IMR-90 (cell line): ENCODE measurements around the gene PCDHA1. TPM values are rescaled to one million over a fixed set of nuclear protein-coding genes. Genes with fewer than 3 reads are reported as not detected.

Source experiments
- ATAC-seq: fragments of 200-7000 bp; cut with Tn5 transposase; 2 replicates; pipeline ENCODE4 v1.9.1; 2020; ENCODE audit warnings: low read depth, mild to moderate bottlenecking, moderate library complexity
- BruUV-seq: library from RNA; stranded (reverse); fragments of 400-500 nt; replicated peaks from 2 replicates; lab custom pipeline; 2021; lab: Mats Ljungman, UMichigan
- CTCF ChIA-PET: fragments of 300-600 bp; formaldehyde crosslinking; extraction: SDS; loops from one replicate; lab custom pipeline; 2021; ENCODE audit warnings: antibody characterized with exemption; lab: Yijun Ruan, JAX
- POLR2A ChIA-PET: fragments of 300-600 bp; sonication (Branson Sonifier 250); formaldehyde crosslinking; loops from one replicate; lab custom pipeline; 2022; ENCODE audit warnings: antibody characterized with exemption; ENCODE audit not compliant: unreplicated experiment; lab: Charles Lee
- DNase-seq: peaks from one replicate; pipeline ENCODE4 v3.0.0; 2013
- H2AFZ ChIP-seq: replicated peaks from 2 replicates; pipeline ENCODE3; 2013; ENCODE audit warnings: low read length, mild to moderate bottlenecking; ENCODE audit not compliant: poor library complexity
- H2AK5ac ChIP-seq: 2 replicates; pipeline ENCODE4 v1.6.1; 2013; ENCODE audit warnings: low read depth, low read length, inconsistent platforms
- H2AK9ac ChIP-seq: replicated peaks from 2 replicates; pipeline ENCODE3; 2013; ENCODE audit warnings: mild to moderate bottlenecking, low read depth, low read length, moderate library complexity; ENCODE audit not compliant: poor library complexity
- H2BK120ac ChIP-seq: 2 replicates; pipeline ENCODE4 v1.6.1; 2013; ENCODE audit warnings: low read depth, low read length, inconsistent platforms
- H2BK15ac ChIP-seq: 3 replicates; pipeline ENCODE4 v1.6.1; 2013; ENCODE audit warnings: low read depth, low read length, inconsistent platforms
- H2BK20ac ChIP-seq: 2 replicates; pipeline ENCODE4 v1.6.1; 2013; ENCODE audit warnings: low read depth, mild to moderate bottlenecking, inconsistent platforms, low read length, moderate library complexity
- H2BK5ac ChIP-seq: 2 replicates; pipeline ENCODE4 v1.6.1; 2013; ENCODE audit warnings: mild to moderate bottlenecking, low read depth, low read length, inconsistent platforms; ENCODE audit not compliant: poor library complexity, severe bottlenecking
- H3K14ac ChIP-seq: replicated peaks from 2 replicates; pipeline ENCODE4 v1.6.1; 2013; ENCODE audit warnings: low read depth, low read length, inconsistent platforms
- H3K18ac ChIP-seq: 2 replicates; pipeline ENCODE4 v1.6.1; 2013; ENCODE audit warnings: low read depth, low read length, control low read depth
- H3K23ac ChIP-seq: 2 replicates; pipeline ENCODE4 v1.6.1; 2013; ENCODE audit warnings: low read depth, low read length, inconsistent platforms
- H3K27ac ChIP-seq: 2 replicates; pipeline ENCODE4 v1.5.1; 2013; ENCODE audit warnings: mild to moderate bottlenecking, control low read depth, low read length; ENCODE audit not compliant: insufficient read depth
- H3K27me3 ChIP-seq: 2 replicates; pipeline ENCODE4 v1.6.1; 2013; ENCODE audit warnings: low read length; ENCODE audit not compliant: control insufficient read depth, insufficient read depth
- H3K36me3 ChIP-seq: 2 replicates; pipeline ENCODE4 v1.6.1; 2013; ENCODE audit warnings: low read length, mixed read lengths; ENCODE audit not compliant: control insufficient read depth, insufficient read depth
- H3K4ac ChIP-seq: 2 replicates; pipeline ENCODE4 v1.6.1; 2013; ENCODE audit warnings: low read depth, low read length, inconsistent platforms
- H3K4me1 ChIP-seq: 2 replicates; pipeline ENCODE4 v1.6.1; 2013; ENCODE audit warnings: low read length, mixed read lengths; ENCODE audit not compliant: control insufficient read depth, insufficient read depth
- H3K4me2 ChIP-seq: 2 replicates; pipeline ENCODE4 v1.6.1; 2013; ENCODE audit warnings: low read depth, mild to moderate bottlenecking, control low read depth, low read length, moderate library complexity
- H3K4me3 ChIP-seq: 2 replicates; pipeline ENCODE4 v1.5.1; 2013; ENCODE audit warnings: low read depth, mild to moderate bottlenecking, control low read depth, low read length, moderate library complexity; ENCODE audit not compliant: insufficient read depth
- H3K56ac ChIP-seq: 2 replicates; pipeline ENCODE4 v1.6.1; 2013; ENCODE audit warnings: low read length, inconsistent platforms; ENCODE audit not compliant: insufficient read depth; ENCODE audit errors: extremely low read depth
- H3K79me1 ChIP-seq, 2 experiments: 2 replicates each; pipeline ENCODE4 v1.6.1; 2013; ENCODE audit warnings: low read length in 2 of 2, inconsistent platforms in 1 of 2, low read depth in 1 of 2
- H3K9ac ChIP-seq: 2 replicates; pipeline ENCODE4 v1.6.1; 2013; ENCODE audit warnings: low read depth, low read length, control low read depth
- H3K9me1 ChIP-seq: 2 replicates; pipeline ENCODE4 v1.6.1; 2013; ENCODE audit warnings: low read length, inconsistent platforms; ENCODE audit not compliant: insufficient read depth
- H3K9me3 ChIP-seq: 2 replicates; pipeline ENCODE4 v1.6.1; 2013; ENCODE audit warnings: low read length; ENCODE audit not compliant: control insufficient read depth, insufficient read depth
- H4K20me1 ChIP-seq: 2 replicates; pipeline ENCODE4 v1.6.1; 2013; ENCODE audit warnings: low read length, inconsistent platforms; ENCODE audit not compliant: insufficient read depth
- H4K5ac ChIP-seq: 2 replicates; pipeline ENCODE4 v1.6.1; 2013; ENCODE audit warnings: mild to moderate bottlenecking, low read depth, low read length, control low read depth
- H4K8ac ChIP-seq, 2 experiments: 2 replicates each; pipeline ENCODE4 v1.6.1; 2013; ENCODE audit warnings: low read depth in 2 of 2, low read length in 2 of 2, control low read depth in 1 of 2, inconsistent platforms in 1 of 2
- H4K91ac ChIP-seq: 2 replicates; pipeline ENCODE4 v1.6.1; 2013; ENCODE audit warnings: low read depth, low read length, inconsistent platforms; ENCODE audit not compliant: insufficient read depth
- SMC3 ChIP-seq: fragments of 150-350 bp; IDR thresholded peaks from 2 replicates; pipeline ENCODE4 v1.6.1; 2016; ENCODE audit warnings: low read depth, mild to moderate bottlenecking, antibody characterized with exemption, low read length, moderate library complexity
- WGBS, 2 experiments: methylation state at CpG; one replicate each; pipeline versions ENCODE4 v1.1.5 to v1.1.7; 2013; ENCODE audit warnings: missing lambda C conversion rate in 2 of 2; ENCODE audit not compliant: insufficient read length in 1 of 2; ENCODE audit errors: extremely low coverage in 2 of 2; 5-methylcytosine and 5-hydroxymethylcytosine counted together
- dilution Hi-C: fragments of 300-500 bp; cut with HindIII; formaldehyde crosslinking; loops from one replicate; pipeline ENCODE4 v1.14.3; 2018; ENCODE audit warnings: low sequenced_read_pairs; ENCODE audit not compliant: unreplicated experiment
- in situ Hi-C: fragments of 300-500 bp; cut with MboI; formaldehyde crosslinking; loops from 3 replicates; pipeline ENCODE4 v1.14.3; 2019; ENCODE audit warnings: low sequenced_read_pairs, inconsistent platforms, mixed read lengths
- intact Hi-C: fragments of 100-400 bp; cut with micrococcal nuclease; formaldehyde crosslinking; loops from 2 replicates; pipeline ENCODE4 v1.10.0; 2022
- polyA plus RNA-seq, 3 experiments: library from polyadenylated mRNA; depleted of rRNA; stranded (reverse); fragments of >200 nt; gene quantifications; 2 replicates each; pipeline ENCODE4 v1.2.3, GENCODE V29; 2012; ENCODE audit warnings: low replicate concordance in 1 of 3
- total RNA-seq: library from RNA; depleted of rRNA; stranded (reverse); fragments of >200 nt; gene quantifications from 2 replicates; pipeline ENCODE4 v1.2.3, GENCODE V29; 2012
- TF ChIP-seq, protein P1 (sequence below): conservative IDR thresholded peaks from 2 replicates; pipeline ENCODE4 v1.5.1; 2012; ENCODE audit warnings: mild to moderate bottlenecking, low read depth, low read length, improper control_type of control experiment

Gene PCDHA1
- total and polyA plus RNA-seq, 2 of the 4 experiments (the other 2 are of a cell fraction): under 0.01 to 0.05 TPM

DNA sequence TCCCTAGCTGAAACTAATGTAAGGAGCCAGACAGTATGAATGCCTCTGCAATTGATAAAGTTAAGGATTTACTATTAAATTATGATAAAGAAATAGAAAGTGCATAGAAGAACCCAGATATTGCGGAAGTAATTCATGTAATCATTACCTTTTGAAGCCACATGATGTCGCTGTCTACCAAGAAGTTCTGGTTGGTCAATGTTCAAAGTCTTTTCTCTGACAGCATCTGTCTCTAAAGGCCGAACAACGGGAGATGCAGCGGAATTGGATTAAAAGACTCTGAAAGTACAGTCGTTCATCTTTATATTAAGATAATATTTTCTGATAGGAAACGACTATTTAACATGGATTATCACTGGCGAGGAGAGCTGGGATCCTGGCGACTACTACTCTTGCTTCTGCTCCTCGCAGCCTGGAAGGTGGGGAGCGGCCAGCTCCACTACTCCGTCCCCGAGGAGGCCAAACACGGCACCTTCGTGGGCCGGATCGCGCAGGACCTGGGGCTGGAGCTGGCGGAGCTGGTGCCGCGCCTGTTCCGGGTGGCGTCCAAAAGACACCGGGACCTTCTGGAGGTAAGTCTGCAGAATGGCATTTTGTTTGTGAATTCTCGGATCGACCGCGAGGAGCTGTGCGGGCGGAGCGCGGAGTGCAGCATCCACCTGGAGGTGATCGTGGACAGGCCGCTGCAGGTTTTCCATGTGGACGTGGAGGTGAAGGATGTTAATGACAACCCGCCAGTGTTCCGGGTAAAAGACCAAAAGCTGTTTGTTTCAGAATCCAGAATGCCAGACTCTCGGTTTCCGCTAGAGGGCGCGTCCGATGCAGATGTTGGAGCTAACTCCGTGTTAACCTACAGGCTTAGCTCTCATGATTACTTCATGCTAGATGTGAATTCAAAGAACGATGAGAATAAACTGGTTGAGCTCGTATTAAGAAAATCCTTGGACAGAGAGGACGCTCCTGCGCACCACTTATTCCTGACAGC is 55.3 kb downstream of the PCDHA1 start, which contains the start of gene PCDHA8:
Gene PCDHA8, plus strand, starts transcription at position 210 of the 985 bp plus-strand sequence. Its CDS starts 135 bp downstream, at position 345.
- ChIA-PET POLR2A (no interaction called here), CTCF (no interaction called here)
- WGBS, 2 experiments: 11% methylated on average over 12 of the region's 47 CpGs; no CpG with 5 or more reads in 1 of the 2 experiments
- no peak for TF ChIP-seq SMC3
- TF ChIP-seq, protein P1, sequence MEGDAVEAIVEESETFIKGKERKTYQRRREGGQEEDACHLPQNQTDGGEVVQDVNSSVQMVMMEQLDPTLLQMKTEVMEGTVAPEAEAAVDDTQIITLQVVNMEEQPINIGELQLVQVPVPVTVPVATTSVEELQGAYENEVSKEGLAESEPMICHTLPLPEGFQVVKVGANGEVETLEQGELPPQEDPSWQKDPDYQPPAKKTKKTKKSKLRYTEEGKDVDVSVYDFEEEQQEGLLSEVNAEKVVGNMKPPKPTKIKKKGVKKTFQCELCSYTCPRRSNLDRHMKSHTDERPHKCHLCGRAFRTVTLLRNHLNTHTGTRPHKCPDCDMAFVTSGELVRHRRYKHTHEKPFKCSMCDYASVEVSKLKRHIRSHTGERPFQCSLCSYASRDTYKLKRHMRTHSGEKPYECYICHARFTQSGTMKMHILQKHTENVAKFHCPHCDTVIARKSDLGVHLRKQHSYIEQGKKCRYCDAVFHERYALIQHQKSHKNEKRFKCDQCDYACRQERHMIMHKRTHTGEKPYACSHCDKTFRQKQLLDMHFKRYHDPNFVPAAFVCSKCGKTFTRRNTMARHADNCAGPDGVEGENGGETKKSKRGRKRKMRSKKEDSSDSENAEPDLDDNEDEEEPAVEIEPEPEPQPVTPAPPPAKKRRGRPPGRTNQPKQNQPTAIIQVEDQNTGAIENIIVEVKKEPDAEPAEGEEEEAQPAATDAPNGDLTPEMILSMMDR: 0 out of 2 replicates have a peak, but pooled peaks have one; percentile 1
- H2AK5ac ChIP-seq: no peak within 1 kb of the TSS
- H3K56ac ChIP-seq: no peak within 1 kb of the TSS
- no peak within 1 kb of the TSS for H4K8ac ChIP-seq
- H3K36me3 ChIP-seq: no peaks in the 10 kb centered on the region
- H3K4me3 ChIP-seq: no peak within 1 kb of the TSS
- no peak within 1 kb of the TSS for H3K9ac ChIP-seq
- intact Hi-C loops: no loop called here
- no peak within 1 kb of the TSS for H4K5ac ChIP-seq
- no peaks in the 10 kb centered on the region for H3K4me1 ChIP-seq
- in situ Hi-C loops: no loop called here
- no peaks in the 10 kb centered on the region for H3K9me1 ChIP-seq
- no peak within 1 kb of the TSS for H3K4me2 ChIP-seq
- no peak within 1 kb of the TSS for H2BK20ac ChIP-seq
- no peak within 1 kb of the TSS for H2BK15ac ChIP-seq
- no peaks in the 10 kb centered on the region for H3K27me3 ChIP-seq
- H2AFZ ChIP-seq: no peak within 1 kb of the TSS
- no peak within 1 kb of the TSS for H2AK9ac ChIP-seq
- no peak within 1 kb of the TSS for H3K23ac ChIP-seq
- H4K91ac ChIP-seq: no peak within 1 kb of the TSS
- H3K18ac ChIP-seq: no peak within 1 kb of the TSS
- BruUV-seq: no TSS peak
- H2BK5ac ChIP-seq: no peak within 1 kb of the TSS
- H3K79me1 ChIP-seq: no peaks in the 10 kb centered on the region
- H3K14ac ChIP-seq: no peak within 1 kb of the TSS
- dilution Hi-C loops: no loop called here
- no peak within 1 kb of the TSS for H2BK120ac ChIP-seq
- H3K4ac ChIP-seq: no peak within 1 kb of the TSS
- peaks cover 17% of the 10 kb centered on the region for H3K9me3 ChIP-seq
- no peaks in the 10 kb centered on the region for H4K20me1 ChIP-seq
- no peak for ATAC-seq
- H3K27ac ChIP-seq: no peak within 1 kb of the TSS
- DNase-seq: no peak
